Uterus (tissue), 4 donors: ENCODE measurements around the gene GRIK2. TPM values are rescaled to one million over a fixed set of nuclear protein-coding genes. Genes with fewer than 3 reads are reported as not detected.

Source experiments
- DNase-seq, 2 donors: peaks; one replicate each; pipeline ENCODE4 v3.0.0-alpha.2; 2019 to 2020
- H3K27ac ChIP-seq, 2 donors: fragments of 200-600 bp; sonication (generic); 1 replicate in 1 of 2; 2 replicates in 1 of 2; pipeline ENCODE4 v1.5.1; 2016 to 2018
- H3K27me3 ChIP-seq, 2 donors: fragments of 200-600 bp; sonication (generic); one replicate each; pipeline ENCODE4 v1.5.1; 2018 to 2019; ENCODE audit warnings: control low read depth in 1 of 2
- H3K36me3 ChIP-seq, 2 donors: fragments of 200-600 bp; sonication (generic); one replicate each; pipeline ENCODE4 v1.5.1; 2019; ENCODE audit warnings: control low read depth in 1 of 2
- H3K4me1 ChIP-seq, 2 donors: fragments of 200-600 bp; sonication (generic); one replicate each; pipeline ENCODE4 v1.5.1; 2018 to 2019; ENCODE audit warnings: control low read depth in 1 of 2
- H3K4me3 ChIP-seq, 2 donors: fragments of 200-600 bp; sonication (generic); 1 replicate in 1 of 2; 2 replicates in 1 of 2; pipeline ENCODE4 v1.5.1; 2018 to 2019; ENCODE audit warnings: mild to moderate bottlenecking in 1 of 2
- H3K9me3 ChIP-seq, 2 donors: fragments of 200-600 bp; sonication (generic); one replicate each; pipeline ENCODE4 v1.5.1; 2019; ENCODE audit warnings: control low read depth in 1 of 2
- POLR2A ChIP-seq, 2 donors: fragments of 450-650 bp; IDR thresholded peaks; one replicate each; pipeline ENCODE4 v1.6.1; 2016; ENCODE audit warnings: antibody characterized with exemption in 2 of 2, mild to moderate bottlenecking in 1 of 2, moderate library complexity in 1 of 2
- intact Hi-C: fragments of 100-400 bp; cut with DNase I; formaldehyde crosslinking; loops from one replicate; pipeline ENCODE4 v1.15.1; 2023; ENCODE audit warnings: low total_unique reads
- total RNA-seq, 4 donors: library from RNA; depleted of rRNA in 3 of 4; stranded (reverse); fragments of >200 nt in 3 of 4; gene quantifications; one replicate each; pipeline versions ENCODE4 v1.1.0 to v1.2.4, GENCODE V29; 2014 to 2023
- TF ChIP-seq, protein P1 (sequence below), 4 experiments: fragments of 200-600 bp in 2 of 4; fragments of 450-650 bp in 2 of 4; sonication (generic) in 2 of 4; IDR thresholded peaks; one replicate each; pipeline ENCODE4 v1.5.1; 2016 to 2019; ENCODE audit warnings: antibody characterized with exemption in 4 of 4, mild to moderate bottlenecking in 2 of 4, moderate library complexity in 1 of 4
- donor health status: DM: yes; HTN: yes; CAD: no.

GRIK2 gene
- total RNA-seq, 4 donors from 2014 or later: 0.76 to 13.1 TPM; not detected in 2

DNA sequence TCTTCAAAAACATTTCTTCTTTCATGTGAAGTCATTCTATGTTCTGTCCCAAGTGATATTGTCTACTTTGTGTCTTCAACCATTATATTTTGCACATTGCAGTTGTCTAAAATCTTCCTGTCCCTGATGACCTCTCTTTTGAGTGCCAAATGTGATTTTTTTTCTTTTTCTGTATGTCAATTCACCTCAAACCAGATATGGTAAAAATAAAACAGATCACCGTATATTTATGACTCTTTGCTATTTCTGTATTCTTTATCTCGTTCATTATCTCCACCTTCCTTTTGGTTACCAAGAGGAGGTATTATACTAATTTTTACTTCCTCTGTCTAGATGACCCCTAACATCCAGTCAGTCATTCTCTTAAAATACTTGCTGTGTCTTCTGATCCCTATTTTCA lies 165.2 kb downstream of the GRIK2 start:
- intact Hi-C loops: no loop called here
- H3K4me1 ChIP-seq: no peaks in the 10 kb centered on the region
- H3K9me3 ChIP-seq: no peaks in the 10 kb centered on the region
- no peaks in the 10 kb centered on the region for H3K27me3 ChIP-seq
- no peak for DNase-seq
- no peak for TF ChIP-seq POLR2A (IDR thresholded peaks at IDR 0.05)
- TF ChIP-seq, protein P1, sequence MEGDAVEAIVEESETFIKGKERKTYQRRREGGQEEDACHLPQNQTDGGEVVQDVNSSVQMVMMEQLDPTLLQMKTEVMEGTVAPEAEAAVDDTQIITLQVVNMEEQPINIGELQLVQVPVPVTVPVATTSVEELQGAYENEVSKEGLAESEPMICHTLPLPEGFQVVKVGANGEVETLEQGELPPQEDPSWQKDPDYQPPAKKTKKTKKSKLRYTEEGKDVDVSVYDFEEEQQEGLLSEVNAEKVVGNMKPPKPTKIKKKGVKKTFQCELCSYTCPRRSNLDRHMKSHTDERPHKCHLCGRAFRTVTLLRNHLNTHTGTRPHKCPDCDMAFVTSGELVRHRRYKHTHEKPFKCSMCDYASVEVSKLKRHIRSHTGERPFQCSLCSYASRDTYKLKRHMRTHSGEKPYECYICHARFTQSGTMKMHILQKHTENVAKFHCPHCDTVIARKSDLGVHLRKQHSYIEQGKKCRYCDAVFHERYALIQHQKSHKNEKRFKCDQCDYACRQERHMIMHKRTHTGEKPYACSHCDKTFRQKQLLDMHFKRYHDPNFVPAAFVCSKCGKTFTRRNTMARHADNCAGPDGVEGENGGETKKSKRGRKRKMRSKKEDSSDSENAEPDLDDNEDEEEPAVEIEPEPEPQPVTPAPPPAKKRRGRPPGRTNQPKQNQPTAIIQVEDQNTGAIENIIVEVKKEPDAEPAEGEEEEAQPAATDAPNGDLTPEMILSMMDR (IDR thresholded peaks at IDR 0.05): no peak
- no peaks in the 10 kb centered on the region for H3K36me3 ChIP-seq
- H3K27ac ChIP-seq: no peak overlapping the region
- H3K4me3 ChIP-seq: no peak overlapping the region

DNA sequence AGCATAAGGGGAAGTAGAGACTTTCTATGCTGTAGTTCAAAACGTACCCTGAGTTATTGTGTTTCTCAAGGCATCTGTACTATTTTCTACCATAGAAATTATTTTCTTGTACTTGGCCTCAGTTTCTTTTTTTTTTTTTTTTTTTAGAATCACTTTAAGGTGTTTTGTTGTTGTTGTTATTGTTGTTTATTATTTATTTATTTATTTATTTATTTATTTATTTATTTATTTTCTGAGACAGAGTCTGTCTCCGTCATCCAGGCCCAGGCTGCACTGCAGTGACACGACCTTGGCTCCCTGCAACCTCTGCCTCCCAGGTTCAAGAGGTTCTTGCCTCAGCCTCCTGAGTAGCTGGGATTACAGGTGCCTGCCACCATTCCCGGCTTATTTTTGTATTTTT lies 179.1 kb downstream of the GRIK2 start:
- Histone ChIP-seq H3K27me3 (no peaks in the 10 kb centered on the region), H3K4me3 (no peak overlapping the region), H3K27ac (no peak overlapping the region), H3K36me3 (no peaks in the 10 kb centered on the region), H3K9me3 (no peaks in the 10 kb centered on the region), H3K4me1 (no peaks in the 10 kb centered on the region)
- DNase-seq: no peak
- intact Hi-C loops: no loop called here
- TF ChIP-seq, protein P1 (IDR thresholded peaks at IDR 0.05): no peak
- no peak for TF ChIP-seq POLR2A (IDR thresholded peaks at IDR 0.05)

DNA sequence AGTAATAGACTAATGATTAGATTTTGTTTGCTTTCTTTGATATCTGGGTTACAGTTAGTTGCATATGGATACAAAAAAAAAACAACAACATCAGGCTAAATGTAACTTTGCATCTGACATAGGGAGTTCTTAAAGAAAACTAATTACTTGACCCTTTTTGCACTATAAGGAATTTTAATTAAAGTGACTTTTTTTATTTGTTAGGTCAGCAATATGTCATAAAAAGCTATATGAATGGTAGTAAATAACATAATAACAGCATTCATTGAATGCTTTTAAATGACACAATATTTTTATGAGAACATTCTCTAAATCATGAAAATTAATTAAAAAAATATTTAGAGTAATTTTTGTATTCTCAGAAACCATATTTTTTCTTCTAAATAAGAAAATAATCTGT lies 183.6 kb downstream of the GRIK2 start:
- DNase-seq: no peak
- intact Hi-C loops: no loop called here
- no peaks in the 10 kb centered on the region for H3K4me1 ChIP-seq
- no peaks in the 10 kb centered on the region for H3K27me3 ChIP-seq
- H3K36me3 ChIP-seq: no peaks in the 10 kb centered on the region
- no peak overlapping the region for H3K27ac ChIP-seq
- no peak overlapping the region for H3K4me3 ChIP-seq
- H3K9me3 ChIP-seq: no peaks in the 10 kb centered on the region
- TF ChIP-seq, protein P1 (IDR thresholded peaks at IDR 0.05): no peak
- no peak for TF ChIP-seq POLR2A (IDR thresholded peaks at IDR 0.05)

DNA sequence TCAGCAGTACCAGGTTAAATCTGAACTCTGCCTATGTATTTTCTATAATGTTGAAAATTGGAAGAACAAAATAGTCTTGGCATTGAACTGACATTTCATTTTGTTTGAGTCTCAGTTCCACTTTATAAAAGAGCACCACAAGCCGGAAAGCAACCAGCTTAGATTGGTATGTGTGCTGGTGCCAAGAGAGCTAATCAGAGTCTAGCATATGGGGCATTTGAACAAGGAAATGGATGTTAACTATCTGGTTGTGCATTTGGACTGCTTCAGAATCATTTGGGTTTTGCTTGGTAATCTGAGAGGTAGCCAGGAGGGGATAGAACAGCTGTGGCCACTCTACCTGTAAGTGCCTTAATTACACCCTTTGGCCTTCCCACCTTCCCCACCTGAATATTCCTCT lies 184.8 kb downstream of the GRIK2 start:
- H3K27ac ChIP-seq: no peak overlapping the region
- intact Hi-C loops: no loop called here
- H3K4me3 ChIP-seq: no peak overlapping the region
- H3K4me1 ChIP-seq: no peaks in the 10 kb centered on the region
- H3K27me3 ChIP-seq: no peaks in the 10 kb centered on the region
- TF ChIP-seq, protein P1 (IDR thresholded peaks at IDR 0.05): no peak
- no peak for TF ChIP-seq POLR2A (IDR thresholded peaks at IDR 0.05)
- no peaks in the 10 kb centered on the region for H3K36me3 ChIP-seq
- H3K9me3 ChIP-seq: no peaks in the 10 kb centered on the region
- DNase-seq: no peak

DNA sequence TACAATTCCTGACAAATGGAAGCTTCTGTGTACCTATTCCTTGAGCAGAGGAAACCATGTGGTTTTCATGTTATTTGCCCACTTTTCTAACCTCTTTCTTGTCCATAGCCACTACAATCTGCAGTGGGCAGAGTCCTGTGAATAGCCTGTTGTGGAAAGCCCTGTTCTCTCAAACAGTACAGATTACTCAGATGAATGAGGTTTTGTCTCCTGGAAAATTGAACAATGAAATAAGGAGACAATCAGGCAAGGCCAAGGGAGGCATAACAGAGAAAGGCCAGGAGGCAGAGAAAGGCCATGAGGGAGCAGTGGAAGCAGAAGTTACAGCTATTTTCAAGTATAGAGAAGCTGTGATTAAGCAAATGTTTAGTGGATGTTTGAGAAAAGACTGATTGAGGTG lies 189.3 kb downstream of the GRIK2 start:
- no peak for DNase-seq
- no peaks in the 10 kb centered on the region for H3K27me3 ChIP-seq
- no peak overlapping the region for H3K27ac ChIP-seq
- no peaks in the 10 kb centered on the region for H3K9me3 ChIP-seq
- TF ChIP-seq, protein P1 (IDR thresholded peaks at IDR 0.05): no peak
- TF ChIP-seq POLR2A (IDR thresholded peaks at IDR 0.05): no peak
- no peaks in the 10 kb centered on the region for H3K4me1 ChIP-seq
- no peaks in the 10 kb centered on the region for H3K36me3 ChIP-seq
- no peak overlapping the region for H3K4me3 ChIP-seq
- intact Hi-C loops: no loop called here
